ENCODE measurements around the gene RFC5.
"Not testable (repeated sequence)": the region's sequence is repeated elsewhere in the genome, so short reads cannot be mapped to it uniquely, and the experiment has no call there.

The RFC5 gene

GRCh38 chr12:118016424-118017264, at the start of gene RFC5:
TSS of gene RFC5 (plus strand) at chr12:118016703. CDS start at chr12:118016828, 125 bp downstream.
- peak; percentile 96 for DNase-seq

GRCh38 chr12:117967043-117967442, 49.5 kb upstream of the RFC5 start:
- no peak for DNase-seq

GRCh38 chr12:117967512-117967911, 49.0 kb upstream of the RFC5 start:
- DNase-seq = no peak

GRCh38 chr12:117968151-117968789, 48.2 kb upstream of the RFC5 start:
- no peak for DNase-seq

- DNase-seq = peak; percentile 92
These were observed 47.5 kb upstream of the RFC5 start, which contains the start of gene KSR2 for GRCh38 chr12:117968826-117969659. TSS of gene KSR2 (minus strand) at chr12:117968990. CDS start at chr12:117968255, 735 bp downstream.

- no peak for DNase-seq
These were observed 46.2 kb upstream of the RFC5 start for GRCh38 chr12:117970334-117970733.

- peak; percentile 27 for DNase-seq
These were observed 44.2 kb upstream of the RFC5 start for GRCh38 chr12:117972301-117972700.

GRCh38 chr12:117975006-117975405, 41.5 kb upstream of the RFC5 start:
- no peak for DNase-seq

GRCh38 chr12:117977373-117977772, 39.1 kb upstream of the RFC5 start:
- no peak for DNase-seq

- DNase-seq = no peak
These were observed 35.9 kb upstream of the RFC5 start for GRCh38 chr12:117980616-117981015.

GRCh38 chr12:117981267-117981666, 35.2 kb upstream of the RFC5 start:
- no peak for DNase-seq

- no peak for DNase-seq
These were observed 31.3 kb upstream of the RFC5 start for GRCh38 chr12:117985182-117985581.

- DNase-seq = no peak
These were observed 29.6 kb upstream of the RFC5 start for GRCh38 chr12:117986705-117987469.

GRCh38 chr12:117994551-117995438, 21.7 kb upstream of the RFC5 start:
- DNase-seq = no peak

- DNase-seq = no peak
These were observed 17.8 kb upstream of the RFC5 start for GRCh38 chr12:117998719-117999118.

- DNase-seq = not testable (repeated sequence)
These were observed 16.7 kb upstream of the RFC5 start for GRCh38 chr12:117999806-118000205.

- no peak for DNase-seq
These were observed 5.6 kb upstream of the RFC5 start for GRCh38 chr12:118010903-118011302.

- DNase-seq = no peak
These were observed 5.1 kb upstream of the RFC5 start for GRCh38 chr12:118011377-118011776.

GRCh38 chr12:118011961-118012360, 4.5 kb upstream of the RFC5 start:
- DNase-seq = no peak

- no peak for DNase-seq
These were observed 3.2 kb upstream of the RFC5 start for GRCh38 chr12:118013283-118013682.

GRCh38 chr12:118015306-118015705, 1.2 kb upstream of the RFC5 start:
- DNase-seq = no peak

All from DMS153 (cell line).